H9 (cell line): Measurements from ENCODE around the gene SLC2A10. TPM values are rescaled to one million over a fixed set of nuclear protein-coding genes. Genes with fewer than 3 reads are reported as not detected.

Source experiments
- DNase-seq: peaks from one replicate; pipeline ENCODE4 v3.0.0-alpha.2; 2017
- H2AFZ ChIP-seq: one replicate; pipeline ENCODE4 v1.6.1; 2013; ENCODE audit warnings: mild to moderate bottlenecking, low read length, control low read depth, moderate library complexity
- H2AK5ac ChIP-seq: 2 replicates; pipeline ENCODE4 v1.6.1; 2013; ENCODE audit warnings: low read length, control low read depth, mixed read lengths; ENCODE audit not compliant: insufficient read length
- H2BK120ac ChIP-seq: one replicate; pipeline ENCODE4 v1.6.1; 2013; ENCODE audit warnings: low read depth, mild to moderate bottlenecking, low read length, control low read depth, inconsistent platforms; ENCODE audit not compliant: poor library complexity, severe bottlenecking
- H2BK12ac ChIP-seq: 2 replicates; pipeline ENCODE4 v1.6.1; 2013; ENCODE audit warnings: low read length, control low read depth, mixed read lengths, low read depth; ENCODE audit not compliant: insufficient read length
- H2BK15ac ChIP-seq: 2 replicates; pipeline ENCODE4 v1.6.1; 2013; ENCODE audit warnings: low read depth, low read length, control low read depth
- H2BK20ac ChIP-seq: one replicate; pipeline ENCODE4 v1.6.1; 2013; ENCODE audit warnings: low read depth, mild to moderate bottlenecking, low read length, control low read depth, inconsistent platforms; ENCODE audit not compliant: poor library complexity, severe bottlenecking
- H2BK5ac ChIP-seq: 2 replicates; pipeline ENCODE4 v1.6.1; 2013; ENCODE audit warnings: low read length, control low read depth, mixed read lengths; ENCODE audit not compliant: insufficient read length
- H3K14ac ChIP-seq: 2 replicates; pipeline ENCODE4 v1.6.1; 2013; ENCODE audit warnings: low read length, control low read depth; ENCODE audit not compliant: insufficient read depth
- H3K18ac ChIP-seq: 2 replicates; pipeline ENCODE4 v1.6.1; 2013; ENCODE audit warnings: low read depth, mild to moderate bottlenecking, mixed read lengths, low read length, control low read depth; ENCODE audit not compliant: insufficient read length
- H3K23ac ChIP-seq: 2 replicates; pipeline ENCODE4 v1.6.1; 2013; ENCODE audit warnings: low read length, control low read depth, mixed read lengths, low read depth; ENCODE audit not compliant: insufficient read length
- H3K23me2 ChIP-seq: 2 replicates; pipeline ENCODE4 v1.6.1; 2013; ENCODE audit warnings: low read depth, mild to moderate bottlenecking, mixed read lengths, low read length, control low read depth; ENCODE audit not compliant: insufficient read length, poor library complexity, severe bottlenecking
- H3K27ac ChIP-seq: 2 replicates; pipeline ENCODE4 v1.5.1; 2013; ENCODE audit warnings: low read length, control low read depth, mixed read lengths, low read depth; ENCODE audit not compliant: insufficient read length
- H3K27me3 ChIP-seq: 2 replicates; pipeline ENCODE4 v1.6.1; 2013; ENCODE audit warnings: low read length, control low read depth, inconsistent platforms; ENCODE audit not compliant: insufficient read depth
- H3K4ac ChIP-seq: 2 replicates; pipeline ENCODE4 v1.6.1; 2013; ENCODE audit warnings: low read depth, mild to moderate bottlenecking, control low read depth, inconsistent platforms, low read length, moderate library complexity
- H3K4me1 ChIP-seq: 2 replicates; pipeline ENCODE4 v1.6.1; 2013; ENCODE audit warnings: low read length, control low read depth, inconsistent platforms; ENCODE audit not compliant: insufficient read depth
- H3K4me2 ChIP-seq: 2 replicates; pipeline ENCODE4 v1.6.1; 2013; ENCODE audit warnings: low read length, control low read depth, mixed read lengths; ENCODE audit not compliant: insufficient read length, insufficient read depth
- H3K56ac ChIP-seq: 2 replicates; pipeline ENCODE4 v1.6.1; 2013; ENCODE audit warnings: low read depth, mild to moderate bottlenecking, mixed read lengths, low read length, control low read depth; ENCODE audit not compliant: insufficient read length
- H3K79me1 ChIP-seq: 2 replicates; pipeline ENCODE4 v1.6.1; 2013; ENCODE audit warnings: low read depth, mild to moderate bottlenecking, moderate library complexity, low read length, control low read depth, inconsistent platforms; ENCODE audit not compliant: insufficient read depth, poor library complexity, severe bottlenecking
- H3K79me2 ChIP-seq: 2 replicates; pipeline ENCODE4 v1.6.1; 2013; ENCODE audit warnings: low read length, control low read depth, inconsistent platforms; ENCODE audit not compliant: insufficient read depth
- H3K9ac ChIP-seq: 2 replicates; pipeline ENCODE4 v1.6.1; 2013; ENCODE audit warnings: low read length, control low read depth, mixed read lengths; ENCODE audit not compliant: insufficient read length; ENCODE audit errors: extremely low read depth
- H3K9me3 ChIP-seq: one replicate; pipeline ENCODE4 v1.6.1; 2013; ENCODE audit warnings: low read depth, low read length, inconsistent platforms; ENCODE audit not compliant: control insufficient read depth
- H3T11ph ChIP-seq: one replicate; pipeline ENCODE4 v1.6.1; 2013; ENCODE audit warnings: mild to moderate bottlenecking, low read length, control low read depth, inconsistent platforms
- H4K20me1 ChIP-seq: one replicate; pipeline ENCODE4 v1.6.1; 2013; ENCODE audit not compliant: control insufficient read depth, insufficient read length, insufficient read depth
- H4K5ac ChIP-seq: 2 replicates; pipeline ENCODE4 v1.6.1; 2013; ENCODE audit warnings: low read depth, mild to moderate bottlenecking, mixed read lengths, low read length, control low read depth; ENCODE audit not compliant: insufficient read length
- H4K8ac ChIP-seq: replicated peaks from 2 replicates; pipeline ENCODE4 v1.6.1; 2013; ENCODE audit warnings: low read length, control low read depth, mixed read lengths, low read depth; ENCODE audit not compliant: insufficient read length
- H4K91ac ChIP-seq: 2 replicates; pipeline ENCODE4 v1.6.1; 2013; ENCODE audit warnings: low read depth, mild to moderate bottlenecking, moderate library complexity, mixed read lengths, low read length, control low read depth; ENCODE audit not compliant: insufficient read length
- H3K27ac Mint-ChIP-seq, 3 experiments: 2 replicates in 2 of 3; 3 replicates in 1 of 3; pipeline ENCODE4 v1.8.0; 2020 to 2021; ENCODE audit warnings: mixed read lengths in 3 of 3, mild to moderate bottlenecking in 1 of 3, moderate library complexity in 1 of 3
- H3K27me3 Mint-ChIP-seq: 2 replicates; pipeline ENCODE4 v1.8.0; 2021; ENCODE audit warnings: low read depth, mild to moderate bottlenecking, moderate library complexity, mixed read lengths
- H3K36me3 Mint-ChIP-seq, 3 experiments: 2 replicates in 2 of 3; 3 replicates in 1 of 3; pipeline ENCODE4 v1.8.0; 2020 to 2021; ENCODE audit warnings: low read depth in 3 of 3, mixed read lengths in 3 of 3; ENCODE audit not compliant: insufficient read depth in 1 of 3
- H3K4me1 Mint-ChIP-seq, 2 experiments: 2 replicates each; pipeline ENCODE4 v1.8.0; 2020; ENCODE audit warnings: mixed read lengths in 2 of 2
- H3K4me3 Mint-ChIP-seq, 2 experiments: 2 replicates in 1 of 2; 3 replicates in 1 of 2; pipeline ENCODE4 v1.8.0; 2020 to 2021; ENCODE audit warnings: mild to moderate bottlenecking in 2 of 2, mixed read lengths in 2 of 2, moderate library complexity in 1 of 2
- H3K9me3 Mint-ChIP-seq, 2 experiments: 2 replicates in 1 of 2; 3 replicates in 1 of 2; pipeline ENCODE4 v1.8.0; 2020; ENCODE audit warnings: mild to moderate bottlenecking in 2 of 2, mixed read lengths in 2 of 2, moderate library complexity in 1 of 2
- CTCF ChIP-seq: fragments of 200-600 bp; sonication (generic); conservative IDR thresholded peaks from 3 replicates; pipeline ENCODE4 v1.8.0; 2021; ENCODE audit warnings: antibody characterized with exemption, mild to moderate bottlenecking
- WGBS: extraction: QIAGEN DNeasy Blood & Tissue Kit; methylation state at CpG from one replicate; pipeline ENCODE4 v1.1.7; 2013; ENCODE audit warnings: missing lambda C conversion rate, low lambda C conversion rate, mixed read lengths; ENCODE audit not compliant: insufficient read length; ENCODE audit errors: extremely low coverage; 5-methylcytosine and 5-hydroxymethylcytosine counted together
- total RNA-seq: library from RNA; stranded (reverse); gene quantifications from 2 replicates; pipeline ENCODE4 v1.2.1, GENCODE V29; 2021

The SLC2A10 gene
- total RNA-seq, 1 experiment from 2014 or later: 8.2 TPM

- H2BK15ac ChIP-seq: no peak overlapping the region
- H4K5ac ChIP-seq: no peak overlapping the region
- H3K4ac ChIP-seq: no peak overlapping the region
- peaks cover 7% of the 10 kb centered on the region for H3K79me1 ChIP-seq
- no peak overlapping the region for H2BK12ac ChIP-seq
- H2BK120ac ChIP-seq: no peak overlapping the region
- no peak overlapping the region for H2BK20ac ChIP-seq
- Mint-ChIP-seq H3K4me1 (peaks cover 59 to 60% of the 10 kb centered on the region in 2 experiments), H3K27me3 (no peaks in the 10 kb centered on the region), H3K4me3 (peak overlapping the region; percentile 78 to 85), H3K27ac (peak overlapping the region; percentile 81 to 97 (median 85)), H3K9me3 (peaks cover 0 to 3% of the 10 kb centered on the region in 2 experiments; a peak in 1 of 5 replicates), H3K36me3 (peaks cover 28 to 56% (median 52%) of the 10 kb centered on the region in 3 experiments)
- H3K9me3 ChIP-seq: no peaks in the 10 kb centered on the region
- no peak overlapping the region for H4K91ac ChIP-seq
- no peak overlapping the region for H3K23ac ChIP-seq
- H3K4me1 ChIP-seq: peaks cover 13% of the 10 kb centered on the region; the same call in 1 of the 2 replicates
- peaks cover 6% of the 10 kb centered on the region for H3K23me2 ChIP-seq
- H3K4me2 ChIP-seq: peak overlapping the region; percentile 83
- H3K27me3 ChIP-seq: no peaks in the 10 kb centered on the region
- H3T11ph ChIP-seq: no peak overlapping the region
- H3K9ac ChIP-seq: peak overlapping the region; percentile 68
- H3K79me2 ChIP-seq: peaks cover 8% of the 10 kb centered on the region; the same call in 1 of the 2 replicates
- WGBS: no CpG with 5 or more reads among the region's 12 CpGs
- DNase-seq: no peak
- no peak for TF ChIP-seq CTCF
- H3K27ac ChIP-seq: no peak overlapping the region
- H3K14ac ChIP-seq: peak overlapping the region; percentile 19; the same call in 1 of the 2 replicates
- no peak overlapping the region for H2AK5ac ChIP-seq
- no peak overlapping the region for H4K8ac ChIP-seq
- H3K56ac ChIP-seq: no peak overlapping the region
- H4K20me1 ChIP-seq: peaks cover 2% of the 10 kb centered on the region
- no peak overlapping the region for H2BK5ac ChIP-seq
- H2AFZ ChIP-seq: no peak overlapping the region
- no peak overlapping the region for H3K18ac ChIP-seq
Observed at GRCh38 chr20:46683011-46683667, 26.3 kb upstream of the SLC2A10 start.
